Vagina (tissue), 2 donors: ENCODE data around the gene JAK2.

Experiments
- CTCF ChIP-seq, 3 experiments: fragments of 450-650 bp in 2 of 3; fragments of 200-600 bp in 1 of 3; sonication (generic) in 1 of 3; IDR thresholded peaks; one replicate each; pipeline ENCODE4 v1.5.1; 2017 to 2019; ENCODE audit warnings: antibody characterized with exemption in 3 of 3, mild to moderate bottlenecking in 2 of 3, moderate library complexity in 2 of 3
- POLR2A ChIP-seq, 2 donors: fragments of 450-650 bp; IDR thresholded peaks; one replicate each; pipeline ENCODE4 v1.6.1; 2017; ENCODE audit warnings: antibody characterized with exemption in 2 of 2, mild to moderate bottlenecking in 2 of 2, moderate library complexity in 2 of 2

- TF ChIP-seq CTCF (IDR thresholded peaks at IDR 0.05) (no peak), POLR2A (IDR thresholded peaks at IDR 0.05) (no peak)
These were observed 48.2 kb upstream of the JAK2 start for GRCh38 chr9:4936823-4937222.
